HepG2 (cell line): ENCODE measurements around the gene SLIT3. TPM values are rescaled to one million over a fixed set of nuclear protein-coding genes. Genes with fewer than 3 reads are reported as not detected.

Experiments used
- ATAC-seq: fragments of 200-7000 bp; cut with Tn5 transposase; 3 replicates; pipeline ENCODE4 v1.9.1; 2020; ENCODE audit warnings: mild to moderate bottlenecking, moderate library complexity
- BruUV-seq: library from RNA; stranded (reverse); fragments of 400-500 nt; replicated peaks from 2 replicates; lab custom pipeline; 2021; lab: Mats Ljungman, UMichigan
- CTCF ChIA-PET: fragments of 300-600 bp; formaldehyde crosslinking; extraction: SDS; loops from one replicate; lab custom pipeline; 2021; ENCODE audit warnings: low total read pairs, inconsistent platforms, low intra/inter-chr PET ratio; lab: Yijun Ruan, JAX
- POLR2A ChIA-PET: fragments of 350-600 bp; sonication (Branson Sonifier 250); formaldehyde crosslinking; loops from one replicate; lab custom pipeline; 2020; ENCODE audit warnings: antibody characterized with exemption, inconsistent platforms; lab: Yijun Ruan, JAX
- DNase-seq: peaks from one replicate; pipeline ENCODE4 v3.0.0-alpha.2; 2015; ENCODE audit warnings: low spot score
- FAIRE-seq: peaks from 3 replicates; lab custom pipeline; 2011; peaks lifted over from hg19 to GRCh38; lab: Jason Lieb, UNC
- H2AFZ ChIP-seq: one replicate; pipeline ENCODE4 v1.6.1; 2011; ENCODE audit warnings: low read length, inconsistent platforms
- H3K27ac ChIP-seq: fragments of 300-600 bp; 3 replicates; pipeline ENCODE4 v1.8.0; 2011; ENCODE audit warnings: mixed run types, mild to moderate bottlenecking, mixed read lengths, low read length, inconsistent platforms; ENCODE audit not compliant: insufficient read depth; ENCODE audit errors: extremely low read length
- H3K27me3 ChIP-seq, 2 experiments: fragments of 200-600 bp in 1 of 2; 2 replicates in 1 of 2; 3 replicates in 1 of 2; pipeline versions ENCODE4 v1.6.0 to v1.8.0; 2011; ENCODE audit warnings: low read length in 2 of 2, mild to moderate bottlenecking in 2 of 2, moderate library complexity in 2 of 2, inconsistent platforms in 1 of 2; ENCODE audit not compliant: insufficient read depth in 2 of 2, control insufficient read depth in 1 of 2
- H3K36me3 ChIP-seq, 2 experiments: fragments of 200-600 bp in 1 of 2; replicated peaks in 1 of 2; 2 replicates in 1 of 2; 3 replicates in 1 of 2; pipeline versions ENCODE4 v1.5.1 to v1.8.0; 2011; ENCODE audit warnings: low read length in 2 of 2, inconsistent platforms in 1 of 2; ENCODE audit not compliant: insufficient read depth in 2 of 2, control insufficient read depth in 1 of 2
- H3K4me1 ChIP-seq: 2 replicates; pipeline ENCODE4 v1.5.1; 2012; ENCODE audit warnings: low read length, inconsistent platforms; ENCODE audit not compliant: insufficient read depth
- H3K4me2 ChIP-seq: 2 replicates; pipeline ENCODE4 v1.6.0; 2011; ENCODE audit warnings: low read depth, low read length, inconsistent platforms
- H3K4me3 ChIP-seq, 3 experiments: fragments of 200-600 bp in 1 of 3; sonication (generic), shearing (Covaris generic) in 1 of 3; replicated peaks in 1 of 3; 2 replicates each; pipeline ENCODE4 v1.5.1; 2011 to 2016; ENCODE audit warnings: low read length in 3 of 3, inconsistent platforms in 2 of 3, low read depth in 2 of 3, mild to moderate bottlenecking in 2 of 3, control low read depth in 1 of 3, mixed read lengths in 1 of 3; ENCODE audit not compliant: insufficient read depth in 1 of 3
- H3K79me2 ChIP-seq: one replicate; pipeline ENCODE4 v1.6.1; 2011; ENCODE audit warnings: low read length, inconsistent platforms; ENCODE audit not compliant: insufficient read depth
- H3K9ac ChIP-seq: 2 replicates; pipeline ENCODE4 v1.6.0; 2011; ENCODE audit warnings: mild to moderate bottlenecking, low read depth, low read length, inconsistent platforms; ENCODE audit not compliant: insufficient read depth
- H3K9me3 ChIP-seq: 2 replicates; pipeline ENCODE4 v1.5.1; 2012; ENCODE audit warnings: mild to moderate bottlenecking, low read length
- H4K20me1 ChIP-seq: 2 replicates; pipeline ENCODE4 v1.6.0; 2011; ENCODE audit warnings: inconsistent platforms, mild to moderate bottlenecking, low read length, moderate library complexity; ENCODE audit not compliant: insufficient read depth
- CBX5 ChIP-seq: sonication (generic); formaldehyde crosslinking; IDR thresholded peaks from 2 replicates; pipeline ENCODE4 v1.4.0; 2020; ENCODE audit warnings: missing genetic modification reagents, borderline replicate concordance
- HNRNPK ChIP-seq: fragments of 200-400 bp; formaldehyde crosslinking; IDR thresholded peaks from 2 replicates; pipeline ENCODE4 v1.6.1; 2018; ENCODE audit warnings: low read length, low read depth, moderate library complexity, mild to moderate bottlenecking; ENCODE audit not compliant: poor library complexity, severe bottlenecking
- KIAA2018 ChIP-seq: sonication (generic); formaldehyde crosslinking; IDR thresholded peaks from 2 replicates; pipeline ENCODE4 v1.5.0; 2020; ENCODE audit warnings: mild to moderate bottlenecking, missing genetic modification reagents, borderline replicate concordance
- PCBP1 ChIP-seq: fragments of 200-400 bp; formaldehyde crosslinking; IDR thresholded peaks from 2 replicates; pipeline ENCODE4 v1.6.1; 2017; ENCODE audit warnings: mild to moderate bottlenecking, low read depth, low read length, borderline replicate concordance
- REPIN1 ChIP-seq: sonication (generic); formaldehyde crosslinking; IDR thresholded peaks from 2 replicates; pipeline ENCODE4 v1.8.0; 2022; ENCODE audit warnings: missing genetic modification reagents, low read depth, mild to moderate bottlenecking, borderline replicate concordance
- SCMH1 ChIP-seq: sonication (generic); formaldehyde crosslinking; IDR thresholded peaks from 2 replicates; pipeline ENCODE4 v1.9.0; 2021; ENCODE audit warnings: missing genetic modification reagents, mild to moderate bottlenecking, borderline replicate concordance
- SMARCC2 ChIP-seq: fragments of 450-650 bp; IDR thresholded peaks from 2 replicates; pipeline ENCODE4 v1.6.1; 2017; ENCODE audit warnings: antibody characterized with exemption, mild to moderate bottlenecking
- THYN1 ChIP-seq: sonication (generic); formaldehyde crosslinking; IDR thresholded peaks from 2 replicates; pipeline ENCODE4 v1.8.1; 2023; ENCODE audit warnings: low read depth, mild to moderate bottlenecking, moderate library complexity, missing genetic modification reagents, borderline replicate concordance
- ZNF335 ChIP-seq: sonication (generic); formaldehyde crosslinking; IDR thresholded peaks from 2 replicates; pipeline ENCODE4 v1.4.0; 2020; ENCODE audit warnings: missing genetic modification reagents
- WGBS: methylation state at CpG from one replicate; pipeline ENCODE4 v1.1.6; 2017; ENCODE audit warnings: low lambda C conversion rate; 5-methylcytosine and 5-hydroxymethylcytosine counted together
- in situ Hi-C: cut with HindIII; loops from 2 replicates; pipeline ENCODE4 v1.10.0; 2017; ENCODE audit warnings: low pct_unique_long_range_greater_than_20kb; ENCODE audit not compliant: extremely low pct_ligation_motif_present
- intact Hi-C: fragments of 100-400 bp; cut with micrococcal nuclease; formaldehyde crosslinking; loops from one replicate; pipeline ENCODE4 v1.10.0; 2022; ENCODE audit not compliant: unreplicated experiment
- polyA plus RNA-seq, 8 experiments: library from polyadenylated mRNA; depleted of rRNA in 3 of 8; stranded (reverse) in 7 of 8; unstranded in 1 of 8; fragments of >200 nt; fragmentation: Illumina TruSeq in 4 of 8; extraction: Trizol in 4 of 8; gene quantifications; 2 replicates each; pipeline versions ENCODE4 v1.2.1 to v1.2.3, GENCODE V29; 2011 to 2016; ENCODE audit warnings: low read depth in 4 of 8, missing spikeins in 1 of 8, mixed read lengths in 1 of 8; ENCODE audit not compliant: insufficient read depth in 1 of 8
- total RNA-seq, 5 experiments: library from RNA; depleted of rRNA; stranded (reverse); fragments of >200 nt; fragmentation: Illumina TruSeq; extraction: Trizol; gene quantifications; 2 replicates each; pipeline ENCODE4 v1.2.3, GENCODE V29; 2016; ENCODE audit warnings: low read depth in 1 of 5

Gene SLIT3
- total and polyA plus RNA-seq, 2 of the 13 experiments (the other 11 are each of a cell fraction or from before 2014, with no cell fraction given), result not detected

GRCh38 chr5:169079697-169080096 is 221.2 kb downstream of the SLIT3 start:
- H3K27me3 ChIP-seq, result no peaks in the 10 kb centered on the region; a peak in 3 of 5 replicates
- no peak overlapping the region for H3K4me2 ChIP-seq
- FAIRE-seq, result no peak
- WGBS, result 22% methylated on average over 2 of the region's 2 CpGs
- in situ Hi-C loops, result no loop called here
- H3K9ac ChIP-seq, result no peak overlapping the region
- H3K27ac ChIP-seq, result no peak overlapping the region
- H3K36me3 ChIP-seq, result no peaks in the 10 kb centered on the region
- H3K4me1 ChIP-seq, result peaks cover 17% of the 10 kb centered on the region
- ChIA-PET POLR2A (no interaction called here), CTCF (no interaction called here)
- no peak for DNase-seq
- no peaks in the 10 kb centered on the region for H4K20me1 ChIP-seq
- no peak overlapping the region for H3K4me3 ChIP-seq
- no peak for ATAC-seq
- no peak for TF ChIP-seq CBX5 (CRISPR knock-in tag)
- TF ChIP-seq SMARCC2, result no peak
- peak; percentile 76 for TF ChIP-seq HNRNPK
- no peak for TF ChIP-seq SCMH1
- 0 out of 2 replicates have a peak, but pooled peaks have one; percentile 42 for TF ChIP-seq PCBP1
- TF ChIP-seq REPIN1 (CRISPR knock-in tag), result no peak
- TF ChIP-seq THYN1 (CRISPR knock-in tag), result no peak
- no peak for TF ChIP-seq KIAA2018 (CRISPR knock-in tag)
- TF ChIP-seq ZNF335 (CRISPR knock-in tag), result no peak
- intact Hi-C loops, result no loop called here
- no peaks in the 10 kb centered on the region for H3K79me2 ChIP-seq
- no TSS peak for BruUV-seq
- H3K9me3 ChIP-seq, result no peaks in the 10 kb centered on the region
- no peak overlapping the region for H2AFZ ChIP-seq
